HG03196 (cell line): ENCODE results near the gene MTREX.
A peak's percentile ranks its signal among the peaks of the same experiment; 100 is the strongest.
"Not testable (repeated sequence)": the region's sequence is repeated elsewhere in the genome, so short reads cannot be mapped to it uniquely, and the experiment has no call there.

Source experiments
- ATAC-seq: cut with Tn5 transposase; IDR thresholded peaks from one replicate; pipeline ENCODE4 v1.9.1; 2021; ENCODE audit not compliant: unreplicated experiment

The MTREX gene

DNA sequence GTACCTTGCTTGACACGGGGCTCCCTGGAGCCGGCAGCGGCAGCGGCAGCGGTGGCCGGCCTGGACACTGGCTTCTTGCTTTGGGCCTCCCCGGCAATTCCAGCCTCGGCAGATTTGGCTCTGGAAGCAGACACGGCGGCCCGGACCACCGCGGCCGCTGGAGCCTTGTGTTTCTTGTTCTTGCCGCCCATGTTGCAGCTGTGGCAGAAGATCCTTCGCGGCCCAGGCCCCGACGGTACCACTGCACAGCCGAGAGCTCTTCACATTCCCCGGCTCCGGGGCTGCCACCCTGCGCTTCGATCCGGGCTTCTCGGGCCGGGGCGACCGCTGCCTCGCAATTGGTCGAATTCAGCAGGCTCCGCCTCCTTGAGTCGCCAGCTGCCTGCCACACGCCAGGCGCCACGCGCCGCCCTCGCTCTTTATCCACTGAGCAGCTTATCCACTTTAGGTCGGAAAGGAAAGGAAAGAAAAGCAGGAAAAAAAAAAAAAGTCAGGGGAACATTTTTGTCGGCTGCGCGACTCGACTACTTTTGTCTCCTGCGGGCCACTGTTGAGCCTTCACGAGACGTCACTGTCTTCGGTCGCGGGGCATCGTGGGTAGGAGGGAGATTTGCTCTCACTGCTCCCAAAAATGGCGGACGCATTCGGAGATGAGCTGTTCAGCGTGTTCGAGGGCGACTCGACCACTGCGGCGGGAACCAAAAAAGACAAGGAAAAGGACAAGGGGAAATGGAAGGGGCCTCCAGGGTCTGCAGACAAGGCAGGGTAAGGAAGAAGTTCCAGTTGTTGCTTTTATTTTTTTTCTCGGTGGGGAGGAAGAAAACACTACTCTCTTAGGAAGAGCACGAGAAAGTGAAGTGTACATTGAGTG, at the start of gene MTREX, which contains the start of gene DHX29:
Gene MTREX (plus strand): TSS at position 607 of the 871 bp plus-strand sequence. CDS start 25 bp downstream, at position 632.
Gene DHX29 (minus strand): TSS at position 312 of the 871 bp plus-strand sequence. CDS start 121 bp downstream, at position 191.
- peak; percentile 91 for ATAC-seq

DNA sequence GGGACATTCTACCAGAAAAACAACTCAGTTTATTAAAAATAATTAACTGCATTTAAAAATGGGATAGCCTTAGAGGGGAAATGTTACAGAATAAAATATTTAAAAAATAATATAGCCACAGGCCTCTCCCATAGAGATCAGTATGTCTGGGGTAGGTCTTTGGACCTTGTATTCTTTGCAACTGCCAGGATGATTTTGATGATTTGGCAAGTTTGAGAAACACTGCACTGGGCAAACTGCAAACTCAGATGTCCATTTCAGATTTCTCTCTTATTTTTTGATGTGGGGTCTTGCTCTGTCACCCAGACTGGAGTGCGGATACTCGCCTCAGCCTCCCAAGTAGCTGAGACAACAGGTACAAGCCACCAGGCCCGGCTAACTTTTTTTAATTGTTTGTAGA, 49.5 kb upstream of the MTREX start:
- ATAC-seq, result no peak

DNA sequence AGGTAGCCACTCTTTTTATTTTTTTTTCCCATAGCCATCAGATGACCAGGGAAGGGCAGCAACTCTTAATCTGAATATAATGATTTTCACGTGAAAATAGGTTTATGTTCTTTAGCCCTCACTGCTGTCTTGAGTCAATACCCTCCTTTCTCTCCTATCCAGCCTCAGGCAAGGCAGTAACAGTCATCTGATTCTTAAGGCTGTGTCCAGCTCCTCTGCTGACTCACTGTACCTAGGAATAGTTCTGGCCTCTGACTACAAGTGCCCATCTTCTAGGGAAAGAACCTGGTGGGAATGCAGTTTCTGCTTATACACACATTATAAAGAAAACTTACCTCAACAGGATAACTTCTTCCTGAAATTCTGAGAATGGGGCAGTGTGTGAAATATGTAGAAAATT, 31.0 kb upstream of the MTREX start:
- no peak for ATAC-seq

DNA sequence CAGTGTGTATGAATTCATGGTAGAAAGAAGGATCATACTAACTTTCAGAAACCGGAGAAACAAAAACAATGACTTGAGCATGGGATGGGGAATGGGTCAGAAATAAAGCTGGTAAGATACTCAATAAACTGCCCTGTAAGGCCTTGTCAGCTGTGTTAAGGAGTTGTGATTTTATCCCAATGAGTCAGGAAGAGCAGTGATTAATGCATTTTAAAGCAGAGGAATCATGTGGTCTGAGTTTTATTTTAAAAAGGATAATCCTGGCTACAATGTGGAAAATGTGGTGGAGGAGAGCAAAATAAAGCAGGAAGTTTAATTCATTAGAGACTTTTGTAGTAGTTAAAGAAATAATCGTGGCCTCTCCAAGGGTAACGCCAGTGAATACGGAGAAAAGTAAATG, 29.0 kb upstream of the MTREX start:
- no peak for ATAC-seq

DNA sequence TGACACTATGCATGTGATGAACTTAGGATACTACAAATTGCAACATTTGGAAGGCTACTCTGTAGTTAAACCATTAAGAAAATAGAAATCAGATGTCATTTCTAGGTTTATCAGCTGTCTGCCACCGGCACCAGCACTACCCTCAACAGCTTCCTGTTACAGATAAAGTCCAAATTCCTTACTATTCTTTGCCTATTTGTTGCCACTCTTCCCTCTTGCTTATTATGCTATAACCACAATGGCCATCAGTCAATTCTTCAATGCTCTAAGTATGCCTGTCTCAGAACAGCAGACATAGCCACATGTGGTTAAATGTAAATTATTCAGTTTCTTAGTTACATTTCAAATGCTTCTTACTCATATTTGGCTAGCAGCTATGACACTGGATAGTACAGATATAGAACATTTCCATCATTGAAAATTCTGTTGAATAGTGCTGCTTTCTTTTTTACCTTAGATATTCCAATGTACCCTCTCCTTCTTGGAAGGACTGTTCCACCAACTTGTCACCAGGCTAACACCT, 21.3 kb upstream of the MTREX start:
- no peak for ATAC-seq

DNA sequence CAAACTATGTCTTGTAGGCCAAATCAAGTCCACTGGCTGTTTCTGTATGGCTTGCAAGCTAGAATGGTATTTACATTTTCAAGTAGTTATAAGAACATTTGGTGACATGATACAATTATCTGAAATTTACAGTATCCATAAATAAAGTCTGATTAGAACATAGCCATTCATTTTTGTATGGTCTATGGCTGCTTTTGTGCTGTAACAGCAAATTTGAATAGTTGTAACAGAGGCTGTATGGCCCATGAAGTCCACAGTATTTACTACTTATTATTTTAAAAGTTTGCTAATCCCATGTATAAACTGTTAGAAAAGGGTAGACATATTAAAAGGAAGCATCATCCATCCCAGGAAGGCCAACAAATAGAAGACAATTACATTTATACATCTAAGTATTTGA, 18.0 kb upstream of the MTREX start:
- ATAC-seq, result no peak

DNA sequence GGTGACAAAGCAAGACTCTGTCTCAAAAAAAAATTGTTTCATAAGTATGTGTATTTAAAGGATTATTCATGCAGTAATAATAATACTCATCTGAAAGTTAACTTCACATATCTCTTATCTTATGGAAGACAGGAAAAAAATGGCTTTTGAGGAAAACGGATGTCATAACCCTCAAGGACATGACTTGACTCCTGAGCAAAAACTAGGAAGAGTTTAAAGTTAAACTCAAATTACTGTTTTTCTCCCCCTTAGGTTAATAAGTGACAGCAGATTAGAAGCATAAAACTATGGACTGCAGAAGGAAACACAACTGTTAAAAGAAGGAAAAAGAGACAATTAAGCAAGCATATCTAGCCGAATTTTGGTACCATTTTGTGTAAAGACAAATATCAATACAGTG, 16.8 kb upstream of the MTREX start:
- ATAC-seq, result no peak

DNA sequence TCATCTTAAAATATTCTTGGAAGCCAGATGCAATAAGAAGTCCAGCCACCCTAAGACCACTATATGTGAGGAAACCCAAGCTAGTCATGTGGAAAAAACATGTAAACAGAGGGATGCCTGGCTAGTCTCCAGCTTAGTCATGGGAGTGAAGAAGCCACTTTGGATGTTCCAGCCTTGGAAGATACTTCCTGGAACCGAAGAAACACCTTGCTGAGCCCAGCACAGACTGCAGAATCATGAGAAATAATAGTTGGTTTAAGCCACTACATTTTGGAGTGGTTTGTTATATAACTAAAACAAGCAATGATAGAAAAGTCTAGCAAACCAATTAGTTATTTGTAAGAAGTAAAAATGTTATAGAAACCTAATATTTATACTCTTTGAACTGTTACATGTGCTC, 12.9 kb upstream of the MTREX start:
- ATAC-seq, result no peak

DNA sequence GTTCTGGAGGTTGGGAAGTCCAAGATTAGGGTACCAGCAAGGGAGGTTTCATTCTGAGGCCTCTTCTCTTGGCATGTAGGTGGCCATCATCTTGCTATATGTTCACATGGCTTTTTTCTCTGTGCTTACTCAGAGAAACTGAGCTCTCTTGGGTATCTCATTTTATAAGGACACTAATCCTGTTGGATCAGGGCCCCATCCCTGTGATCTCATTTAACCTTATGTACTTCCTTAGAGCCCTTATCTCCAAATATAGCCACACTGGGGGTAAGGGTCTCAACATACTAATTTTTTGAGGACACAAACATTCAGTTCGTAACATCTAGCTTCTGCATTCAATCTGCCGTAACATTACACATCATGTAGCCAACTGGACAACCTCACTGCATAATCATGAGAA, 6.9 kb upstream of the MTREX start:
- no peak for ATAC-seq

DNA sequence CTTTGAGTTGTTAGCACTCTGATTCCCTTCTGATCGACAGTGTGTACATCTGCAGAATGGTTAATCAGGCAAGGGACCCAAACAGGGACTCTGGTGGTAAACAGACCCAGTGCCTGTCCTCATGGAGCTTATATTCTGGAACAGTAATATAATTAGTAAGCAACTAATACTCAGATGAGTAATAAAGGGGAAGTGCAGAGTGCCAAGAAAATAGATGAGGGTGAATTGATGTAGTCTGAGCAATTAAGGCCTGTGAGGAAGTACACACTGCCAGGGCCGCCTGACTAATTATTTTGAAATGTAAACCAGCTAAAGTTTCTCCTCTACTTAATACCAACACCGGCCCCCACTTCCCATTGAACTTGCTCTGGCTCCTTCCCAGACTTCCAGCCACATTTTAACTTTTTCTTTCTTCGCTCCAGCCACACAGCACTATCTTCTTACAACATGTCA, 4.5 kb upstream of the MTREX start:
- ATAC-seq, result no peak

DNA sequence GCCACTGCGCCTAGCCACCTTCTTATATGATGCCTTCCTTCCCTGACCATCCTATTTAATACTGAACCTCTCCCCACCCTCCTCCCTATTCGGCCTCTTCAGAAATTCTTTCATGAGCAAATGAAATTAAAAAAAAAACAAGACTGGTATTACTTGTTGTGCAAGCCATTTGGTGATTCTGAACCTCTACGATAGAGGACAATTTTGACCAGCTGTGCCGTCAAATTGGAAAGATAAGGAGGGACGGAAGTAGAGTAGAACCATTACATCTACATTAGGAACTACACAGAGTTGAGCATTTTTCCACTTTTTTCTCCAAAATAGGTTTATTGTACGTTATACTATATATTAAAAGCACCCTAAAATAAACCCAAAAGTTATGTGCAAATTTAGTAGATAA, 3.2 kb upstream of the MTREX start:
- no peak for ATAC-seq

DNA sequence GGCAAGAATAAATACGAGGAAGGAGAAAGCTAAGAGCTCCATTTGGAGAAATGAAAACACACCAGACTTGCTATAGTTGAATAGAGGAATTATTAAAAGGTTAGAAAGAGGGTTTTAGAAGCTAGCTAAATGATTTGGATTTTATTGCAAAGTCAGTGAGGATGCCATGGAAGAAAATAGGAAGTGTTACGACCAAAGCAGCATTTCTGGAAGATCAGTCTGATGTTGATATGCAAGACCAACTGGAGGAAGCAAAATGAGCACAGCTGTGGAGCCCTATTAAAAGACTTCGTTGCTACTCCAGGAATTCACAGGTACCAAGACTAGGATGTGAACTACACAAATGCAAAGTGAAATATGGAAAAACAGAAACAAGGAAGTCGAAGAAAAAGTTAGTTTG, 2.4 kb upstream of the MTREX start:
- ATAC-seq, result no peak

DNA sequence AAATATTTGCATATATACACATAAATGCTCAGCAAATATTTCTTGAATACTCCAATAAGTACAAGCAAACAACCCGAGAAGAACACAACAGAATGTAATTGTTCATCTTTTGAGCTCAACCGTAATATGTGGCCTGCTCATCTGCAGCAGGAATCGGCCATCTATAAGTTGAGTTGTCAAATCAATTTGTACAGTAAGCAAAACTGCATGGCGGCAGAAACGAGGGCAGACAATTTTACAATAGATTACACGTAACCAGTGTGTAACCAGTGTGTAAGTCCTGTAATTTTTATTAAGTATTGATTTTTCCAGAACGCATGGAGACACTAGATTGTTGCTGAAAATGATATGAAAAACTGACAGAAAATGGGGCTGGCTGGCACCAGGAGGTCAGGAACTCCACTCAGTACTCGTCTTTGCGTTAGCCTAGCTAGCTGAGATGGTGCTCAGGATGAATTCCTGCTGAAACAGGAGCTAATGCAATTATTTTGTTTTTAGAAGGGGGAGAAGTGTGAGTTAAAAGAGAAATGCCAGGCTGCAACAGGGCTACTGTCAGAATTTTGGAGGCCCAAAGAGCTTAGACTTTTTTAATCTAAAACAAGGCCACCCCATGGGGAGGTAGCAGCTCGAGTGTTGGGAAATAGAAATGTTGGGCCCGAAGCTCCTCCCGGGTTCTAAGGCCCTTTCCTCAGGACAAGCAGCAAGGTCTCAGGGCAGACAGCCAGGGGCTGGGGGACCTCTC, 977 bp upstream of the MTREX start:
- ATAC-seq, result no peak

DNA sequence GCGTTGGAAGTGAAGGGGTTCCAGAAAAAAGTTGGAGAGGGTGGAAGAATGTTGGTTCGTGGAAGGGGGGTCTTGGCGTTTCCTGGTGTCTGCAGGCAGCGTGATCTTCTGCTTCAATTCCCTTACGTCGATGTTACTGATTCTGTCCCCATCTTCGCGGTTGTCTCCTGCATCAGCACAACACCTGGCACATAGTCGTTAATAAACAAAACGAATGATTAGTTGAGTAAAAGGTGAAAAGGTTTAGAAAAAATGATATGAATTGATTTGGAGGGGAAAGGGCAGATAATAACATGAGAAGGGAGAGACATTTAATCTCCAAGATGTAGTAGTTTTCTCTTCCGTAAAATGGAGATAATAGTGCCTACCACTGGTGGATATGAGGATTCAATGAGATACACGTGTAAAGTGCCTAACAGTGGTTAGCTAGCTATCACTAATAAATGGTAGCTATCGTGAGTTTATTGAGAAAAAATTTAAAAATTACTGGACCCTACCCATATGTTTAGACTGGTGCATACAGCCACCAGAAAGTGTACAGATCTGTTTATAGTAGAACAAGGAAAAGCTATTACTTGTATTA, 556 bp downstream of the MTREX start:
- ATAC-seq, result no peak

DNA sequence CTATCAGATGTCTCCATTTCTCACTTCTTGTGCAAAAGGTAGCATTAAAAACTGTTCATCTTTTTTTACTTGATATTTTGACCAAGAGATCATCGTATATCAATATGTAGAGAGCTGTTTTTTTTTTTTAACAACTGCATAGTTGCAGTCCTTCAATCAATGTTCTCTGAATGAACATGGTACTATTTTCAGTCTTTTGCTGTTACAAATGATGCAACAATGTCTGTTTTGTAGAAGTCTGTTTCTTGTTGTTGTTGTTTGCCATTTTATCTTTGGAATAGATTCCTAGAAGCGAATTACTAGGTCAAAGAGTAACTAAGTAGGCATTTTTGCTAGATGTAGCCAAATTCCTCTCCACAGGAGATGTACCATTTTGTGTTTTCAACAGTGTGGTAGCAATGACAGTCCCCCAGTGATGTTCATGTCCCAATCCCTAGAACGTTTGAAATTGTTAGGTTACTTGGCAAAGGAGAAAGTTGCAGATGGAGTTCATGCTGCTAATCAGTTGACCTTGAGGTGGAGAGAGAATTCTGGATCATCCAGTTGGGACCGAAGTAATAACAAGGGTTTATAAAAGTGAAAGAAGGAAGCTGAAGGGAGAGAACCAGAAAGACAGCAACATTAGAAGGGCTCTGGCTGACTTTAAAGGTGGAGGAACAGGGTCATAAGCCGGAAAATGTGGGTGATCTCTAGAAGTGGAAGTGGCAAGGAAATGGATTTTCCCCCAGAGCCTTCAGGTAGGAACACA, 6.3 kb downstream of the MTREX start:
- no peak for ATAC-seq

DNA sequence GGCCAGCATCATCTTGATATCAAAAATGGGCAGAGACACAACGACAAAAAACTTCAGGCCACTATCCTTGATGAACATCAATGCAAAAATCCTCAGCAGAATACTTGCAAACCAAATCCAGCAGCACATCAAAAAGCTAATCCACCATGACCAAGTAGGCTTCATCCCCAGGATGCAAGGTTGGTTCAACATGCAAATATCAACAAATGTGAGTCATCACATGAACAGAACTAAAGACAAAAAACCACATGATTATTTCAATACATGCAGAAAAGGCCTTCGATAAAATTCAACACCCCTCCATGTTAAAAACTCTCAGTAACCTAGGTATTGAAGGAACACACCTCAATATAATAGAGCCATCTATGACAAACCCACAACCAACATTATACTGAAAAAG, 8.5 kb downstream of the MTREX start:
- ATAC-seq, result no peak

DNA sequence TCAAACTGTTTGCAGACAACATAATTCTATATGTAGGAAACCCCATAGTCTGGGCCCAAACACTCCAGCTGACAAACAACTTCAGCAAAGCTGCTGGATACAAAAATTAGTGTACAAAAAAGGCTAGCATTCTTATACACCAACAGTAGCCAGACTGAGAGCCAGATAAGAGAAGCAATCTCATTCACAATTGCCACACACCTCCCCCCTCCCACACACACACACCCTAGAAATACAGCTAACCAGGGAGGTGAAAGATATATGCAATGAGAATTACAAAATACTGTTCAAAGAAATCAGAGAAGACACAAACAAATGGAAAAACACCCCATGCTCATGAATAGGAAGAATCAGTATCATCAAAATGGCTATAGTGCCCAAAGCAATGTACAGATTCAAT, 9.0 kb downstream of the MTREX start:
- no peak for ATAC-seq

DNA sequence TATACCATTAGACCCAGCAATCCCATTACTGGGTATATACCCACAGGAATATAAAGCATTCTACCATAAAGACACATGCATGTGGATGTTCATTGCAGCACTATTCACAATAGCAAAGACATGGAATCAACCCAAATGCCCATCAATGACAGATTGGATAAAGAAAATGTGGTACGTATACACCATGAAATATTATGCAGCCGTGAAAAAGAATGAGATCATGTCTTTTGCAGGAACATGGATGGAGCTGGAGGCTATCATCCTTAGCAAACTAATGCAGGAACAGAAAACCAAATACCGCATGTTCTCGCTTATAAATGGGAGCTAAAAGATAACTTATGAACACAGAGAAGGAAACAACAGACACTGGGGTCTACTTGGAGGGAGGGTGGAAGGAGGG, 10.4 kb downstream of the MTREX start:
- ATAC-seq, result not testable (repeated sequence)

DNA sequence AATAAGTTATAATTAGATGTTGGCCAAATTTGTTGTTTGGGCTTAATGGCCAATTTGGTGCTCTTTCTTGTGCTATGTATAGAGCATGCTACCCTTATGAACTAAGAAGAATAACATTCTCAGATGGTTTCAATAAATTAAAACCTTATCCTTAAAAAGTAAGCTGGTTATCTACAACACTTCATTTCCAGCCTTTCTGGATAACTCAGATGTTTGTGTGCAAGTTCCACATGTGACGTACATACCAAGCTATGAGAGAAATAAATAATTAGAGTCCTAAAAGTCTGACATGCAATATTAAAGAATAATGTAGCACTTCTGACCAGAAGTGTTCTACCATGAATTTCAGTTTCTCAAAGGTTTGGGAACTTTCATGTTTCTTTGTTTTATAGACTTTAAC, 11.7 kb downstream of the MTREX start:
- ATAC-seq, result no peak

DNA sequence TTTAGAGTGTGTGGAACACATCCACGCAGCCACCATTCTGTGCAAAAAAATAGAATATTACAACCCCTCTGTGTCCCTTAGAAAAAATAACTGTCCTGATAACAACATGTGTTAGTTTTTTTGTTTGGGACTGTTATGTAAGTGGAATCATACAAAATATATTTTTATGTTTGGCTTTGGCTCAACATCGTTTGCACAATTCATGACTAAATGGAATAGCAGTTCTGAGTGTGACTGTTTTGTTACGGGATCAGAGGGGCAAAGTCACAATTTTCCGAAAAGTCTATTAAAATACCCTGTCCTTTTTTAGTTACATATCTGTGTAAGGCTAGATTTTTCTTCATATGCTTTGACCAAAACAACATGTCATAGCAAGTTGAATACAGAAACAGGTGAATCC, 12.8 kb downstream of the MTREX start:
- no peak for ATAC-seq

DNA sequence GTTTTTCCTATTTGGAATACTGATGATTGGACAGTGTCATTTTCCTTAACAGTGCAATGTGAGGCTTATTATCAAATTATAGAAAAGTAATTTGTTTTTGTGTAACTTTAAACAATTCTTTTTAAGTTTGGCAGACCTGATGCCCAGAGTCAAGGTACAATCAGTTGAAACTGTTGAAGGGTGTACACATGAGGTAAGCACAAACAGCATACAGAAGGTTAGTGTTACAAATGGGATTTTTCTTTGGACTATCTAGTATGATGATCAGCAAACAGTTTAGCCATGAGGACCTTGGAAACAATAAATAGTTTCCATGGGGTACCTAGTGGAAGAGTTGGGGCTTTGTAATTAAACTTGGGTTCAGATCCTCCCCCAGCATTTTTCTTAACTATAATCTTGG, 16.2 kb downstream of the MTREX start:
- no peak for ATAC-seq
